HG03135 (cell line): ENCODE measurements around the gene ATP7B.
A peak's percentile ranks its signal among the peaks of the same experiment; 100 is the strongest.
"Not testable (repeated sequence)": the region's sequence is repeated elsewhere in the genome, so short reads cannot be mapped to it uniquely, and the experiment has no call there.

Source experiments
- ATAC-seq: cut with Tn5 transposase; IDR thresholded peaks from one replicate; pipeline ENCODE4 v1.9.1; 2021; ENCODE audit warnings: mild to moderate bottlenecking, moderate library complexity; ENCODE audit not compliant: unreplicated experiment

Gene ATP7B

GRCh38 chr13:51924756-51925544 lies 86.3 kb downstream of the ATP7B start:
- ATAC-seq = no peak

DNA sequence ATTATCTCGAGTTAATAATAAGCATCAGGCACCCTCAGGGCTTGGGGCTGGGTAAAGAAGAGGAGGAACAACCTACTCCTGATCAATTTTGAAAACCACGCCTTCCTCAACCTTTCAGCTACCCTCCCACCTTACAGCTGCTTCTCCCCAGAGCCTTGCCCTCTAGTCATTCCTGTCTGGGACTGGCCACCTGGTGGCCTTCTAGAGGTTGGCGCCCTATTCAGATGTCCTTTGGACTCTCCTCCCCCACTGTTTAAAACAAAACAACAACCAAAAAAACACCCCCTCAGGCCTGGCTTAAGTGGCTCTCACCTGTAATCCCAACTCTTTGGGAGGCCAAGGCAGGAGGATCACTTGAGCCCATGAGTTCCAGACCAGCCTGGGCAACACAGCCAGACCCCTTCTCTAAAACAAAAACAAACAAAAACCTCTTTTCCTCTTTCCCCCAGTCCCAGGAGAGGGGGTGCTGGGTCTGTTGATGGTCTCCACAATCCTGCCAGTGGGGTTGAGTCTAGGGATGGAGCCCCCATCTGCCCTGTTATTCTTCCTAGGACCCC lies 87.2 kb downstream of the ATP7B start:
- ATAC-seq = peak; percentile 67

DNA sequence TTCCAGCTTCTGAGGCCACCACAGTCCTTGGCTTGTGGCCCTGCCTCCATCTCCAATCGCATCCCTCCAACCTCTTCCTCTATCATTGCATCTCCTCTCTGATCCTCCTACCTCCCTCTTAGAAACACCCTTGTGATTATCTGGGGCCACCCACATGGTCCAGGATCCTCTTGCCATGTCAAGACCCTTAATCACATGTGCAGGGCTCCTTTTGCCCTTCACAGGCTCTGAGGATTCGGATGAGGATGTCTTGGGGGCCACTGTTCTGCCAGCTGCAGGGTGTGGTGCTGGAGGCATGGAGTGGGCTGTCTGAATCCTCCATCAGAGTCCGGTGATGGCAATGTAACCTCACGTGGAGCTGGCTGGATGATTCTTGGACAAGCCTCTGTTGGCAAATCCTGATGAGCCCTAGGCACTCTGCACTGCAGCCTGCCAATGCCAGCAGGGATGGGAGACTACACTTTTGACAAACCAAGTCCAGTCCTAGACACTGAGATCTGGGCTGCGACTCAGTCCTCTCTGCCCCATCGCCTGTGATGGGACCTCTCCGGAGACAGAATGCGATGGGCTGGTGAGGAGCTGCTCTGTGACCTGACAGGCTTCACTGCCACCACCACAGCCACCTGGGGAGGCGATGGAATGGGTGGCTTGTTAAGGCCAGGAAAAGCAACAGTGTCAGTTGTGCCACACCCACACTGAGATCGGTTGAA lies 88.3 kb downstream of the ATP7B start:
- no peak for ATAC-seq

DNA sequence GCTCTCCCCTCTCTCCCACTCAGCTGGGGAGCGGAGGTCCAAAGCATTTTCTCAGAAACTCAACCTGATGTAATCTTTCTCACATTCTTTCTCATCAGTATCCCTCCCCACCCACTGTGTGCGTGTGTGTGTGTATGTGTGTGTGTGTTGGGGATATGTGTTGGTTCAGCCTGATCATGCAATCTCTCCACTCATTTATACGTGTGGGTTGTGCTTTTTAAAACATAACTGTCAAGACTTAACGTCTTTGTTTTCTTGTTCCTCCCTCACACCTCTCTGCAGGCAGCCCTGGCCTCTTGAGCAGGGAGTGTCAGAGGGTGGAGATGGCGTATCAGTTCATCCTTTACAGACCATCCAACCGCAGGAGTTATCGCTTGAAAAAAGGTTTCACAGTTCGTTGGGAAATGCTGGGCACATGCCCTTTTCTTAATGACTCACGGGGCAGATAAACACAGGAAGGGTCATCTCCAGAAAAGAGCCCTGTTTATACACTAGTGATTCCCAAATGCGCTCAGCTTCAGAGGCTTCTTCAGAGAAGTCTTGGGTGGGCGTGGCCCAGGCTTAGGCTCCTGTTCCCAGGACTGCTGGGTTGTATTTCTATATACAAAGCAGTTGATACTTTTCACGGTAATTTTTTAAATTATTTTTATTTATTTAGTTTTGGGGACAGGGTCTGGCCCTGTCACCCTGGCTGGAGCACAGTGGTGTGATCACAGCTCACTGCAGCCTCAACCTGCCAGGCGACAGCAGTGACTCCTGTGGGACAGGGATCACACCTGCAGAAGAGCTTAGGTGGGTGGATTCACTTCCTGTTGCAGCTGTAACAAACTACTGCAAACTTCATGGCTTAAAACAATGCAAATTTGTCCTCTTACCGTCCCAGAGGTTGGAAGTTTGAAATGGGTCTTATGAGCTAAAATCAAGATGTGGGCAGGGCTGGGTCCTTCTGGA lies 89.2 kb downstream of the ATP7B start:
- ATAC-seq = no peak

DNA sequence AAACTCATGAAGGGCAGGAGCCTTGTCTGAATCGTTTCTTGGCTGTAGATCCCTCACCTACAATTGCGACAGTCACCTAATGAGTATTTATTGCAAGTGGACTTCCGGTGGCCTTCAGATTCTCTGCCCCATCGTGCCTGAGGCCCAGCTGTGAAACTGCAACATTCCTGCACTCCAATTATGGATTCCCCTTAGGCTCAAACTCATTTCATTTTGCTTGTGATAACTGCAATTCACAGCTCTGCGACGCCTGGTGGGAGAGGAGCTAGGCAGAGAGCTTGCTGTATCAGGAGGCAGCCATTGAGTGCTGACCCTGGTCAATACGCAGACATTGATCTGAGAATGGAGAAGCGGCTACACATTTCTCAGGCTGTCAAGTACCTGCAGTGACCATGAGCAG lies 90.5 kb downstream of the ATP7B start:
- ATAC-seq = no peak

DNA sequence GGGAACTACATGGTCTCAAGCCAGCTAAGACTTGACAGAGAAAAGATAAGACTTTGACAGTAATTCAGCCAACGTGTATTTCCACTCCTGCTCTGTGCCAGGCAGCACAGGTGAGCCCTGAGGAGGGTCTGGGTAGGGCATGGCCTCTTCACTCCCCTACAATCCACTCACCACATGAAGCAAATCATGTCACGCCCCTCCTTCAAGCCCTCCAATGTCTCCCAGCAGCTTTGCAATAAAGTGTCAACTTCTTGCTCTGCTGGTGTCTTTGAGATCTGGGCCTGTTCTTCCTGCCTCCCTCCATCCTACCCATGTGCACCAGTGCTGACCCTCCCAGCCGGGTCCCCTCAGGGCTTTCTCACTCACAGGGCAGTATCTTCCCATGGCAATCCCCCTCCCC lies 91.0 kb downstream of the ATP7B start:
- no peak for ATAC-seq

DNA sequence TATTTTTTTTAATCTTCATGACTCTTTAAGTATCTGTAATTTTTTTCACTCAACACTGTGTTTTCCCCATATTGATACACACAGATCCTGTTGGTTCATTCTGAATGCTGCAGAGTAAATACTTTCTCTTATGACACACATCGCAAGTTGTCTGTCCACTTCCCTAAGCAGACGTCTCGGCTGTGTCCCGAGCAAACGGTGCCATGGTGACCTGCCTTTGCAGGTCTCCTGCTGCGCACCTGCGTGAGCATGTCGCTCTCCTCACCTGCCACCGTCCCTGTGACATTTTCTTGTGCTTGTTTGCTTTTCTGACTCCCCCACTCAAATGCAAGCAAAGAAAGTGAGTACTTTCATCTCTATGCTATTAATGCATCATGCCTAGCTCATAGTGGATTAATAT lies 91.7 kb downstream of the ATP7B start:
- ATAC-seq = no peak

GRCh38 chr13:51916962-51917361 lies 94.3 kb downstream of the ATP7B start:
- no peak for ATAC-seq

- ATAC-seq = no peak
Measured at GRCh38 chr13:51916051-51916818, 95.0 kb downstream of the ATP7B start.

DNA sequence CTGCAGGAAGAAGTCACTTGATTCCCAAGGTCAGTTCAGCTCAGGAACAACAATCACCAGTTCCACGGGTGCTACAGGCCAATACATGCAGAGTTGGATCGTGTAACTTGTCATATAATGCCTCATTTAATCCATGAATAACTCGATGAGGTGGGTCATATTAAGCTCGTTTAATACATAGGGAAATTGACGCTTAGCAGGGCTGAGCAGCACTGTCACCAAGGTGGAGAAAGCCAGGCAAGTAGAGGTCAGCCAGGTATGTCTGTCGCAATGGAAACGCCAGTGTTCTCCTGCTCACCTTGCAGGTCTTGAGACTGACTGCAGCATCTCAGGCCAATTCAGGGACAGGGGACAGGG lies 97.1 kb downstream of the ATP7B start:
- no peak for ATAC-seq

- ATAC-seq = no peak
Measured at GRCh38 chr13:51913421-51914136, 97.7 kb downstream of the ATP7B start.

DNA sequence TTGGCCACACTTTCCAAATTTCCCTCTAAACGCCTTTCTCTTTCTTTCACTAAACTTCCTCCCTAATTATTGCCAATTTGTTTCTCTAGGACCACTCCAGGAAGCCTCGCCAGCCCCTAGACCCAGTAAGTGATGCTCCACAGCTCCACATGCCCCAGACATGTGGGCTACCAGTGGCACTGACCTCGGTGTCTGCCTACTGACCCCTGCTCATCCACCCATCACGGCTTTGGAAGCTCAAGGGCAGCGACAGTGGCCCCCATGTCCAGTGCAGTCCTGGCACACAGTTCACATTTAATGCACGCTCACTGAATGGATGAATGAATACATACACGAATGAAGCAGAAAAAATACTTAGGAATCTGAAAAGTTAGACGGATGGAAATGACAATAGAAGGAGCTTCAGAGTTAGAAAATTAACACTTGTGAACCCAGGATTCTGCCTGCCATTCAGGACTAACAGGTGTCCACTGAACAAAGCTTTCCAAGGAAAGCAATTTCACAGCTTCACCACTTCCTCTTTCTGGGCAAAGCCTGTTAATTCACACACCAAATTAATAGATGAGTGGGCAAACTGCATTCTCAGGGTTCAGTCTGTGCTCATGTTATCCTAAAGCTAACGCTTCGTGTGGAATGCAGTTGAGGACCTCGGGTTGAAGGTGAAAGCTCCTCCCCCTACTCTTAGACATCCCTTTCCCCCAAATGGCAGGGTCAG lies 98.6 kb downstream of the ATP7B start:
- ATAC-seq = no peak

- ATAC-seq = no peak
Measured at GRCh38 chr13:51912091-51912490, 99.2 kb downstream of the ATP7B start.

- ATAC-seq = no peak
Measured at GRCh38 chr13:51910508-51910907, 100.7 kb downstream of the ATP7B start.

GRCh38 chr13:51909265-51909664 lies 102.0 kb downstream of the ATP7B start:
- ATAC-seq = not testable (repeated sequence)

DNA sequence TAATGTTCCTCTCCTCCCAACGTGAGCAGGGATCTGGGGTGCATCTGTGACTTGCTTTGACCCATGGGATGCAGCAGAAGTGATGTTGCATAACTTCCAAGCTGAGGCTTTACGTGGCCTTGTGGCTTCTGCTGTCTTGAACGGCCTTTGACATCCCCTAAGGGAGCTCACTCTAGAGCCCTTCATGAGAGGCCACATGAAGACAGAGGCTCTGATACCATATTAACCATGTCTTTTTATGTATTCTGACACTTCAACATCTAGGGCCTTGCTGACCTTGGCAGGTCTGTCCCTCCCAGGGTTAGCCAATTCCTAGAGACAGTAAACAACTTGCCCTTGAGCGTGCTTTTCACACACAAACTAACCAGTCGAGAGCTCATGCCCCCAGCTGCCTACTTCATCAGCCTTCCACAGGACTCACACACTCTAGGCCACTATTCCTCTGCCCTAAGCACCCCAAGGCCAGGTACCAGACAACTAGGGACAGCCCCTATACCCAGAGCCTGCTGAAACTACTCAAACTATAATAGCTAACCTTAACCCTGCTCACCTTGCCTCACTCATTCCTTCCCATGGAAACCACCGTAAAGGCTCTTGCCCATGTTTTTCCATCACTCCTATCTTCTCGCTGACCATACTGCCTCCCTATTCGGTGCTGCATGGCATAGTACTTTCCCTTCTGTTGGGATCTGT lies 104.1 kb downstream of the ATP7B start:
- ATAC-seq = no peak

DNA sequence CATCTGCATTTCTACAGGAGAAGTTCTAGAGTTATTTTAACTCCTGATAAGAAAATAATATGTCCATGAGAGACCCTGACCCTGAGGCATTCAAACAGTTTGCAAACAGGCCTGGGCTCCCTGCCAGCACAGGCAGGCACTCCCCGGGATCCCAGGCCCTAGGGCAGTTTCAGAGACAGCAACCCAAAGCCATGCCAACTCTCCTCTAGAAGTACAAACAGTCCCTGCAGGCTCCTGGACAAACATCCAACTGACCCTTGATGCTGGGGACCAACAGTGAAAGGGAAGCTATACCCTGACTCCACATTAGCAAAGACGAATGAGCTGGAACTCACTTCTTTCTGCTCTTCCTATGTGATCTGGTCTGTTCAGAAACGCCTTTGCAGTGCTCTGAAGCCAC lies 104.7 kb downstream of the ATP7B start:
- no peak for ATAC-seq

- no peak for ATAC-seq
Measured at GRCh38 chr13:51905787-51906186, 105.5 kb downstream of the ATP7B start.

- ATAC-seq = no peak
Measured at GRCh38 chr13:51902776-51903175, 108.5 kb downstream of the ATP7B start.
